ENCODE results near the gene DENND4B.
"Not testable (repeated sequence)": the region's sequence is repeated elsewhere in the genome, so short reads cannot be mapped to it uniquely, and the experiment has no call there.

Gene DENND4B

DNA sequence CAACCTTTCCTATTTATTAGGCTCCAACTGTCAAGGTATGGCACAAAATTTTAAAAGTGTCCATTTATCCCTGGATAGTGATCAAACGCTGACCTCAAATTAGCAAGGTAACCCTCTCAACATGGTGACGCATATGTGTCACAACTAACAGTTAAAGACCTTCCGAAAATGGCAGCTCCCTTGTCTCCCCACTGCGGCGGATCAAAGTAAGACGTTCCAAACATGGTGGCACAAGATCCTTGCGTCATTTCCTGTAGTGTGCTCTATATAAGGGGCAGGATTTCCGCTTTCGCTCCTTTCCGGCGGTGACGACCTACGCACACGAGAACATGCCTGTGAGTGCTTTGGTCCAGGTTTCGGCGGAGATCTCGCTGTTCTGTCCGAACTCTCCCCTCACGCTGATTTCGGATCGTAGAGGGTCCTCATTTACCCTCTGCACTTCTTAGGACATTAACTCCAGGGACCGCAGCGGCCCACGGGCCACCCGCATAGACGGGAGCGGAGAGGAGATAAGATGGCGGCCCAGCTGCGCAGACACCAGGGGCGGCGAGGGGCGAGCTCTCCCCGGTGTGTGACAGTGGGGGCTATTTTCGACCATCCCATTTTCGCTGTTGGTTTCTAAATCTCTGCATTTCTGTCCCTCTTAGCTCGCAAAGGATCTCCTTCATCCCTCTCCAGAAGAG lies 44.1 kb upstream of the DENND4B start, which contains the start of gene RPS27:
Gene RPS27, plus strand, starts transcription at position 295 of the 683 bp plus-strand sequence. Its CDS starts 35 bp downstream, at position 330.
- peak; percentile 96 for DNase-seq (ENCODE audit: low spot score)
- TF ChIP-seq, protein P1, sequence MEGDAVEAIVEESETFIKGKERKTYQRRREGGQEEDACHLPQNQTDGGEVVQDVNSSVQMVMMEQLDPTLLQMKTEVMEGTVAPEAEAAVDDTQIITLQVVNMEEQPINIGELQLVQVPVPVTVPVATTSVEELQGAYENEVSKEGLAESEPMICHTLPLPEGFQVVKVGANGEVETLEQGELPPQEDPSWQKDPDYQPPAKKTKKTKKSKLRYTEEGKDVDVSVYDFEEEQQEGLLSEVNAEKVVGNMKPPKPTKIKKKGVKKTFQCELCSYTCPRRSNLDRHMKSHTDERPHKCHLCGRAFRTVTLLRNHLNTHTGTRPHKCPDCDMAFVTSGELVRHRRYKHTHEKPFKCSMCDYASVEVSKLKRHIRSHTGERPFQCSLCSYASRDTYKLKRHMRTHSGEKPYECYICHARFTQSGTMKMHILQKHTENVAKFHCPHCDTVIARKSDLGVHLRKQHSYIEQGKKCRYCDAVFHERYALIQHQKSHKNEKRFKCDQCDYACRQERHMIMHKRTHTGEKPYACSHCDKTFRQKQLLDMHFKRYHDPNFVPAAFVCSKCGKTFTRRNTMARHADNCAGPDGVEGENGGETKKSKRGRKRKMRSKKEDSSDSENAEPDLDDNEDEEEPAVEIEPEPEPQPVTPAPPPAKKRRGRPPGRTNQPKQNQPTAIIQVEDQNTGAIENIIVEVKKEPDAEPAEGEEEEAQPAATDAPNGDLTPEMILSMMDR (IDR thresholded peaks at IDR 0.05; ENCODE audit: borderline replicate concordance, control extremely low read depth, extremely low read depth, insufficient read depth, missing control alignments) = no peak
- in situ Hi-C loops (cut with MboI; ENCODE audit: low sequenced_read_pairs, unreplicated experiment) = no loop called here

DNA sequence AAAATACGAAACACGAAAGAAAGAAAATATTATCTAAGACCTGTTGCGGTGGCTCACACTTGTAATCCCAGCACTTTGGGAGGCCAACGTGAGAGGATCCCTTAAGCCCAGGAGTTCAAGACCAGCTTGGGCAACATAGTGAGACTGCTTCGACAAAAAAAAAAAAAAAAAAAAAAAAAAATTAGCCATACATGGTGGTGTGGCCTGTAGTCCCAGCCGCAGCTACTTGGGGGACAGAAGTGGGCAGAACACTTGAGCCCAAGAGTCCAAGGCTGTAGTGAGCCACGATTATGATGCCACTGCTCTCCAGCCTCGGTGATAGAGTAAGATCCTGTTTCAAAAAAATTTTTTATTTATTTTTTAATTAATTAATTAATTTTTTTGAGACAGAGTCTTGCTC lies 41.1 kb upstream of the DENND4B start:
- no peak for DNase-seq (ENCODE audit: low spot score)
- TF ChIP-seq, protein P1 (IDR thresholded peaks at IDR 0.05; ENCODE audit: borderline replicate concordance, control extremely low read depth, extremely low read depth, insufficient read depth, missing control alignments) = no peak
- in situ Hi-C loops (cut with MboI; ENCODE audit: low sequenced_read_pairs, unreplicated experiment) = loop anchor here (10.0 kb wide), 2 partner anchors 193 to 313 kb away; partner anchors contain the start of genes ILF2 and NPR1

GRCh38 chr1:153985941-153986761 lies 39.6 kb upstream of the DENND4B start, which contains the start of gene RAB13:
RAB13 (minus strand) TSS chr1:153986339; CDS start chr1:153986236, 103 bp downstream.
- in situ Hi-C loops (cut with MboI; ENCODE audit: low sequenced_read_pairs, unreplicated experiment) = loop anchor here (10.0 kb wide), 2 partner anchors 191 to 311 kb away; partner anchors contain the start of genes ILF2 and NPR1
- DNase-seq (ENCODE audit: low spot score) = peak; percentile 57

DNA sequence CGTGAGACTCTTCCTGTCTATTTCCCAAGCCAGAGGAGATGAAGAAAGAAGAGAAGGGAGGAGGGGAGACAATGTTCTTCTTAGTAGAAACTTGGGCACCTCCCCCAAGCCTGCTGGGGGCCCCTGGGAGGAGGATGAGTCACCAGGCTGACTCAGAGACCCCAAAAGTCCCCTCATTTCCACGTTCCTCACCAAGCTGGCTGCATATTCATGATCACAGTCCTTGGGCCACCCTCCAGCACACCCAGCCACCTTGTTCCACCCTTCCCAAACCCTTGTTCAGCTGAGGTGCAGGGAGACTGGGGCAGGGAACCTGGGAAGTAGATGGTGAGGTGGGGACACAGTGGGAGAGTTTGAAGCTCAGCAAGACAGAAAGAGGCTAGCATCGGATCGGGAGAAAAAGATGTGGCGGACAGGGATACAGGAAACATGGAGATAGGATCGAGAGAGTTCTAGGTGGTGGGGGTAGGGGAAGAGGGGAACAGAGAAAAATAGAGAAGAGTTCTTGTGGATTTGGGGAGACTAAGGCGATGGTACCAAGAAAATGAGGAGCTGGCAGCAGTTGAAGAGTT lies 38.9 kb upstream of the DENND4B start:
- DNase-seq (ENCODE audit: low spot score) = no peak
- in situ Hi-C loops (cut with MboI; ENCODE audit: low sequenced_read_pairs, unreplicated experiment) = loop anchor here (10.0 kb wide), 2 partner anchors 191 to 311 kb away; partner anchors contain the start of genes ILF2 and NPR1

More at GRCh38 chr1:153985941-153986761, 39.6 kb upstream of the DENND4B start, which contains the start of gene RAB13:
- TF ChIP-seq, protein P1 (IDR thresholded peaks at IDR 0.05; ENCODE audit: borderline replicate concordance, control extremely low read depth, extremely low read depth, insufficient read depth, missing control alignments) = no peak

DNA sequence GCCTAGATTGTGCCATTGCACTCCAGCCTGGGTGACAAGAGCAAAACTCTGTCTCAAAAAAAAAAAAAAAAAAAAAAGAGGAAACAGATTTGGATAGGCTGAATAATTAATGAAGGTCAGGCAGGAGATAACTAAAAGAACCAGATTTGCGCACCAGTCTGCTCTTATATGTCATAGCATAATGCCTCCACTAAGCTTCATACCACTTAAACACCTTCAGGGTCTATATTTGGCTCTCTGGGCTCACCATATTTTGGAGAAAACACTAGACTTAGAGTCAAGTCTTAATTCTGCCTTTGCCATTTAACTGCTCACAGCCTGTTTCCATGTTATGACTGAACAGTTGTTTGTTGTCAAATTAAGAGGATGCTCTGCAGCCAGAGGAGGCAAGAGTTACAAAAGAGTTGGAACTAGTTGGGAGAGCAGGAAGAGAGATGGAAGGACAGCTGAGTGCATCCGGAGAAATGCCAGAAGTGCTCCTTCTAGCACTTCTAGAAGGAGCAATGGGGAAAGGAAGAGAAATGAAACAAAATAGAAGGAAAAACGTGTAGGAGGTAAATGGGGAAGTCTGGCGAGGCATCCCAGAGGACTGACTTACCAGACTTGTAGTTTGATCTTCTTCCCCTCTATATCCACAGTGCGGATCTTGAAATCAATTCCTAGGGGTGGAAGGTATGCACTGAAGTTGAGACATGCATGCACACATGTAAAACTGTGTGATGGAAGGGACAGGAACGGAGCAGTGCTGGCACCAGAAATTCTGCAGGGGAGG lies 37.8 kb upstream of the DENND4B start:
- in situ Hi-C loops (cut with MboI; ENCODE audit: low sequenced_read_pairs, unreplicated experiment) = loop anchor here (10.0 kb wide), 2 partner anchors 190 to 310 kb away; partner anchors contain the start of genes ILF2 and NPR1
- no peak for DNase-seq (ENCODE audit: low spot score)
- TF ChIP-seq, protein P1 (IDR thresholded peaks at IDR 0.05; ENCODE audit: borderline replicate concordance, control extremely low read depth, extremely low read depth, insufficient read depth, missing control alignments) = no peak

More for the DNA sequence above, 38.9 kb upstream of the DENND4B start:
- TF ChIP-seq, protein P1 (IDR thresholded peaks at IDR 0.05; ENCODE audit: borderline replicate concordance, control extremely low read depth, extremely low read depth, insufficient read depth, missing control alignments) = no peak

- not testable (repeated sequence) for DNase-seq (ENCODE audit: low spot score)
- in situ Hi-C loops (cut with MboI; ENCODE audit: low sequenced_read_pairs, unreplicated experiment) = loop anchor here (10.0 kb wide), 2 partner anchors 187 to 307 kb away; partner anchors contain the start of genes ILF2 and NPR1
Measured at GRCh38 chr1:153981735-153982134, 35.2 kb upstream of the DENND4B start.

DNA sequence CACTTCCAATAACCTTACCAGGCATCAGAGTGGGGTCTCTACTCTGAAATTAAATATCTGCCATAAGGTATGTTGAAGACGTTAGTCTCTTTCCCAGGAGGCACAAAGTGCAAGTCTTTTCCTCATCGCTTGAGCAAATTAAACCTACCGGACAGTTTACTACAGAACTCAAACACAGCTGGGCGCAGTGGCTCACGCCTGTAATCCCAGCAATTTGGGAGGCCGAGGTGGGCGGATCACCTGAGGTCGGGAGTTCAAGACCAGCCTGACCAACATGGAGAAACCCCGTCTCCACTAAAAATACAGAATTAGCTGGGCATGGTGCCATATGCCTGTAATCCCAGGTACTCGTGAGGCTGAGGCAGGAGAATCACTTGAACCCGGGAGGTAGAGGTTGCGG lies 32.6 kb upstream of the DENND4B start:
- DNase-seq (ENCODE audit: low spot score); in situ Hi-C loops (cut with MboI; ENCODE audit: low sequenced_read_pairs, unreplicated experiment): not testable (repeated sequence)

Data from GM13976 (cell line).